PC-3 (cell line): ENCODE measurements around the gene ZNF860.

ENCODE experiments used
- EZH2 ChIP-seq: fragments of 300-600 bp; sonication (generic); IDR thresholded peaks from one replicate; pipeline ENCODE4 v1.6.1; 2017; ENCODE audit warnings: antibody characterized with exemption, mild to moderate bottlenecking, low read length; ENCODE audit not compliant: unreplicated experiment
- EZH2phosphoT487 ChIP-seq: fragments of 300-600 bp; sonication (generic); IDR thresholded peaks from 2 replicates; pipeline ENCODE4 v1.6.1; 2018; ENCODE audit warnings: mild to moderate bottlenecking, antibody characterized with exemption, low read length, borderline replicate concordance
- TF ChIP-seq, protein P1 (sequence below): fragments of 300-600 bp; sonication (generic); conservative IDR thresholded peaks from 2 replicates; pipeline ENCODE4 v1.5.1; 2017; ENCODE audit warnings: antibody characterized with exemption, low read depth, mild to moderate bottlenecking, low read length

DNA sequence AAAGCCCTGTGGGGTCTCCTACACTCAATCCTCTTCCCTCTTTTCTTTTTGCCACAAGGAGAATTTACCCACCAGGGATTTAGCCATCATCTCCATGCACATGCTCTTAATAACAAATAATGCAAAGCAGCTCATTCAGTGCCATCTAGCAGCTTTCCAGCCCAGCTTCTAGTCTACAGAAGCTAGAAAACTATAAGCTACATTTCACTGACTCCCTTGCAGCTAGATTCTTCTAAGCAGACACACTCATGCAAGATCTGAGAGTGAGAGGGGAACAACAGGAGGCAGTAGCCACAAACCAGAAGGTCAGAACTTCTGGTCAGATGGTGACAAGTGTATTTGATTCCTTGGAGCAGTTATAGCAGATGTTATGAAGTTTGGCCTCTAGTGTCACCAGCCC lies 26.0 kb upstream of the ZNF860 start:
- TF ChIP-seq, protein P1, sequence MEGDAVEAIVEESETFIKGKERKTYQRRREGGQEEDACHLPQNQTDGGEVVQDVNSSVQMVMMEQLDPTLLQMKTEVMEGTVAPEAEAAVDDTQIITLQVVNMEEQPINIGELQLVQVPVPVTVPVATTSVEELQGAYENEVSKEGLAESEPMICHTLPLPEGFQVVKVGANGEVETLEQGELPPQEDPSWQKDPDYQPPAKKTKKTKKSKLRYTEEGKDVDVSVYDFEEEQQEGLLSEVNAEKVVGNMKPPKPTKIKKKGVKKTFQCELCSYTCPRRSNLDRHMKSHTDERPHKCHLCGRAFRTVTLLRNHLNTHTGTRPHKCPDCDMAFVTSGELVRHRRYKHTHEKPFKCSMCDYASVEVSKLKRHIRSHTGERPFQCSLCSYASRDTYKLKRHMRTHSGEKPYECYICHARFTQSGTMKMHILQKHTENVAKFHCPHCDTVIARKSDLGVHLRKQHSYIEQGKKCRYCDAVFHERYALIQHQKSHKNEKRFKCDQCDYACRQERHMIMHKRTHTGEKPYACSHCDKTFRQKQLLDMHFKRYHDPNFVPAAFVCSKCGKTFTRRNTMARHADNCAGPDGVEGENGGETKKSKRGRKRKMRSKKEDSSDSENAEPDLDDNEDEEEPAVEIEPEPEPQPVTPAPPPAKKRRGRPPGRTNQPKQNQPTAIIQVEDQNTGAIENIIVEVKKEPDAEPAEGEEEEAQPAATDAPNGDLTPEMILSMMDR, result no peak
- TF ChIP-seq EZH2, result no peak
- no peak for TF ChIP-seq EZH2phosphoT487
